Measurements from ENCODE around the gene C11orf65. TPM values are rescaled to one million over a fixed set of nuclear protein-coding genes. Genes with fewer than 3 reads are reported as not detected.

C11orf65 gene
- total and polyA plus RNA-seq, 4 donors: 0.33 to 1.2 (median 0.68) TPM

GRCh38 chr11:108498816-108499408 lies 31.6 kb upstream of the C11orf65 start (continued):
- TF ChIP-seq YY1 (IDR thresholded peaks at IDR 0.05) (no peak), FOXA1 (IDR thresholded peaks at IDR 0.05) (no peak), RAD21 (IDR thresholded peaks at IDR 0.05) (no peak), MAX (IDR thresholded peaks at IDR 0.05) (no peak), HNF4G (IDR thresholded peaks at IDR 0.05) (no peak), CTCF (IDR thresholded peaks at IDR 0.05; ENCODE audit: low read depth, low read length, missing input control) (no peak)

GRCh38 chr11:108498046-108498815 lies 30.9 kb upstream of the C11orf65 start, which contains the start of gene POGLUT3:
TSS of gene POGLUT3 (minus strand) at chr11:108498384. CDS start at chr11:108498366, 18 bp downstream.
- H3K9me3 ChIP-seq (ENCODE audit: control insufficient read depth in 4 of 4, low read length in 3 of 4): no peaks in the 10 kb centered on the region
- peak; percentile 71 for DNase-seq (ENCODE audit: low spot score)
- H3K27me3 ChIP-seq (ENCODE audit: control insufficient read depth in 4 of 4, insufficient read depth in 4 of 4, low read length in 3 of 4): no peaks in the 10 kb centered on the region
- H3K4me1 ChIP-seq (ENCODE audit: control insufficient read depth in 4 of 4, insufficient read depth in 4 of 4, low read length in 3 of 4): peaks cover 0 to 6% (median 4%) of the 10 kb centered on the region in 4 donors
- TF ChIP-seq FOXA2 (IDR thresholded peaks at IDR 0.05): no peak
- no peak for TF ChIP-seq RAD21 (IDR thresholded peaks at IDR 0.05)
- TF ChIP-seq NR2F2 (IDR thresholded peaks at IDR 0.05): no peak
- no peak for TF ChIP-seq TAF1 (conservative IDR thresholded peaks at IDR 0.05)
- TF ChIP-seq RXRA (IDR thresholded peaks at IDR 0.05): no peak
- TF ChIP-seq HNF4A (conservative IDR thresholded peaks at IDR 0.05): no peak
- TF ChIP-seq SP1 (IDR thresholded peaks at IDR 0.05): no peak
- TF ChIP-seq MAX (IDR thresholded peaks at IDR 0.05): no peak
- TF ChIP-seq FOXA1 (IDR thresholded peaks at IDR 0.05): no peak
- no peak for TF ChIP-seq GABPA (IDR thresholded peaks at IDR 0.05 in 1 of 2, conservative IDR thresholded peaks at IDR 0.05 in 1 of 2)
- TF ChIP-seq REST (IDR thresholded peaks at IDR 0.05): no peak
- TF ChIP-seq YY1 (IDR thresholded peaks at IDR 0.05): no peak
- TF ChIP-seq ATF3 (IDR thresholded peaks at IDR 0.05): no peak
- TF ChIP-seq HNF4G (IDR thresholded peaks at IDR 0.05): no peak
- no peak for TF ChIP-seq CTCF (IDR thresholded peaks at IDR 0.05; ENCODE audit: low read depth, low read length, missing input control)
- no peak for TF ChIP-seq JUND (IDR thresholded peaks at IDR 0.05)
- TF ChIP-seq EGR1 (IDR thresholded peaks at IDR 0.05; ENCODE audit: low read depth in 2 of 2): no peak
- WGBS: under 1% methylated on average over 84 of the region's 84 CpGs
- peak within 1 kb of the TSS; percentile 92 to 93 for H3K27ac ChIP-seq (ENCODE audit: low read depth in 1 of 2, low read length in 2 of 2)
- H3K4me3 ChIP-seq (ENCODE audit: low read depth in 1 of 3, low read length in 3 of 3): peak within 1 kb of the TSS; percentile 47 to 77 (median 64)
- H3K36me3 ChIP-seq (ENCODE audit: control insufficient read depth in 4 of 4, insufficient read depth in 3 of 4, low read depth in 1 of 4, low read length in 3 of 4): no peaks in the 10 kb centered on the region
- peak within 1 kb of the TSS; percentile 79 to 89 for H3K9ac ChIP-seq (ENCODE audit: low read depth in 1 of 2, low read length in 2 of 2)
